ENCODE measurements around the gene CLC.
"Not testable (repeated sequence)": the region's sequence is repeated elsewhere in the genome, so short reads cannot be mapped to it uniquely, and the experiment has no call there.

Gene CLC

DNA sequence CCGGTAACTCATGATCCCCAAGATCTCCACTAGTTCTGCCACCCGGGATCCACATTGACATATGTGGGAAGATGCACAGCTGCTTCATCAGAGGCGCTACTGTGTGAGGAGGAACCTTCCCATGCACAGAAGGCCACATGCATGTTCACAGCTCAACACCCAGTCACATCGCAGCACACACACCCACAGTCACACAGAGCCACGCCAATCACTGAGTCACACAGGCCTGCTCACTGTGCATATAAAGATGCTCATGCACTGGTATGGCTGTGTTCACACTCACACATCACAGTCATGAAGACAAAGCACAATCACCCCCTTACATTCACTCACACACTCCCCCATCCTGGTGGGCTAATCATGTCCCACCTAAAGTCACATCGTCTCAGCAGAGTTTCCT lies 9.8 kb downstream of the CLC start:
- DNase-seq (ENCODE audit: low spot score) = no peak

DNA sequence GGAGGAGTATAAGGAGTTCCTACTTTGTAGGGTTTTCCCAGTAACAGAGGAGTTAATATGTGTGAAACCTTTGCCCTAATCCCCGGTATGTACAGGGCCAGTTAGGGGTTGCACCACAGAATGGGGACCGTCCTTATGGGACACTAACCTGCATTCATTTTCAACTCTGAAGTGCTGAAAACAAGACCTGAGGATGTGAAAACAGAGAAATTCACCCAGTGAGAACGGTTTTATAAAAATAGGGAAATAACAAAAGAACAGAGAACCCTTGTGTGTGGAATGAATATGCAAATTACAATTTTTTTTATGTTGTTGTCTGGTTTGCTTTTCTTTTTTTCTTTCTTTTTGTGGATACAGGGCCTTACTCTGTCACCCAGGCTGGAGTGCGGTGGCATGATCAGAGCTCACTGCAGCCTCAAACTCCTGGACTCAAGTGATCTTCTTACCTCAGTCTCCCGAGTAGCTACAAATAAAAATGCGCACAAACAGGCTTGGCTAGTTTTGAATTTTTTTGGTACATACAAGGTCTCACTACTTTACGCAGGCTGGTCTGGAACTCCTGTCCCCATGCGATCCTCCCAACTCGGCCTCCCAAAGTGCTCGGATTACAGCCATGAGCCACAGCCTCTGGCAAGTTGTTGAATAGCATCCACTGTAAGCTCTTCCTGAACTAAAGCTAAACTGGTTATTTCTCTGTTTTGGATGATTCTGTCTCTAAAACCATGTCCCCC lies 10.6 kb downstream of the CLC start:
- no peak for DNase-seq (ENCODE audit: low spot score)

GRCh38 chr19:39725995-39726394 lies 11.8 kb downstream of the CLC start:
- no peak for DNase-seq (ENCODE audit: low spot score)

GRCh38 chr19:39720144-39720543 lies 17.7 kb downstream of the CLC start:
- not testable (repeated sequence) for DNase-seq (ENCODE audit: low spot score)

- no peak for DNase-seq (ENCODE audit: low spot score)
Measured at GRCh38 chr19:39710333-39710890, 27.4 kb downstream of the CLC start.

DNA sequence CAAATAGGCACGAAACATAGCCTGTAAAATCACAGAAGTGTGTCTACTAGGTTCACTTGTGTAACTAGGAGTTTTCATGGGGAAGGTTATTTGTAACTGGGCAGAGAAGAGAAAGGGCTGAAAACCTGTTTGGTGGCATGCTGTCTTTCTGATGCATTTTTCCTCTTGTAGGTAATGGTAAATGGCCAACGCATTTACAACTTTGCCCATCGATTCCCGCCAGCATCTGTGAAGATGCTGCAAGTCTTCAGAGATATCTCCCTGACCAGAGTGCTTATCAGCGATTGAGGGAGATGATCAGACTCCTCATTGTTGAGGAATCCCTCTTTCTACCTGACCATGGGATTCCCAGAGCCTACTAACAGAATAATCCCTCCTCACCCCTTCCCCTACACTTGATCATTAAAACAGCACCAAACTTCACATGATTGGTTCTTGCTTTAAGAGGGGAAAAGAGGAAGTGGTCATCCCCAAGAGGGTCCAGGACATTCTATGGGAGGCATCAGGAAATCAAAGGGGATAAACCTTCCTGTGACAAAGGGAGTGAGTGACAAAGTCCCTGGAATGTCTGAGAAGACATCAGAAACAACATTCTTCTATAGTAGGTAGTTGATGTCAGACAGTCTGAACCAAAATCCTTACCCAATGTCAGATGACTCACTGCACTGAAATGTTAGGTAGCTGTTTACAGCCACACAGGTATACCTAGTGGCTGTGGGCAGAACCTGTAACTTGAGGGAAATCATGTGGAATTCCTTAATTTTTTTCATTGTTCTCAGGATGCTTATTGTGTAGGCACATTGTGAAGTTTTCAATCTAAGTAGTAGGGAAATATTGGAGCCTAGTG lies 28.6 kb downstream of the CLC start:
- peak; percentile 73 for DNase-seq (ENCODE audit: low spot score)

DNA sequence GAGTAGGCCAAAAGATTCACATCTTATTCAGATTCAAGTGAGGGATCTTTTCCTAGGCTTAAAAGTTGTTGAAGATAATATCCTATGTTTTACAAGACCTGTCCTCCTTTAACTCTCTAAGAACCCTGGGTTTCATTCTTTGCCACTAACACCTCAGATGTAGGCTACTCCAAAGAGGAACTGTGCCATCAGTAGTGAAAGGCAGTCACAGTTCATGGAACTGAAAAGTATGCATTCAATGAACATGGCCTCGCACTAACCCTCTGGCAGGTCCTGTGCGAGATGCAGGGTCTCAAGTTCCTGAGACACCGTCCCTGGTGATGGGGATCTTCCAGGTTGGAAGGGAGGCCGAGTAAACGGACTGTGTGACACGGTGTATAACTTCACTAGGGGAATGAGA lies 29.2 kb downstream of the CLC start:
- DNase-seq (ENCODE audit: low spot score) = no peak

DNA sequence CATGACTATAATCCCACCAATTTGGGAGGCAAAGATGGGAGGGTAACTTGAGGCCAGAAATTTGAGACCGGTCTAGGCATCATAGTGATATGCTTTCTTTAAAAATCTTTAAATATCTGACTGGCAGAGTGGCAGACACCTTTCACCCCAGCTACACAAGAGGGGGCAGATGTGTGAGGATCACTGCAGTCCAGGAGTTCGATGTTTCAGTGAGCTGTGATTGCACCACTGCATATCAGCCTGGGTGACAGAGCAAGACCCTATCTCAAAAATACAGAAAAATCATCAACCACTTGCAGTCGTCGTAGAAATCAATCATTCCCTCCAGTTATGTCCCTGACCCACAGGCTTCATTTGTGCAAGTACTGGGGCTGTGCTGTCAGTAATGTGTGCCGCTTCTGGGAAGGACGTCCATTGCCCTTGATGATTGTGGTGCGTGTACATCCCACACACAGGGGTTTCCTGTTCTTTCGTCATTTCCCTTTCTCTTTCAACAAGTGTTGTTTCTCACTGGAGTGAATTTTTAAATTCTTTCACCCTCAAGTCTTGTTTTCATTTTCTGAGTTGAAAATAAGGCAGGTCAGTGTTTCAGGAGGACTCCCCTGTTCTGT lies 32.1 kb downstream of the CLC start:
- no peak for DNase-seq (ENCODE audit: low spot score)

DNA sequence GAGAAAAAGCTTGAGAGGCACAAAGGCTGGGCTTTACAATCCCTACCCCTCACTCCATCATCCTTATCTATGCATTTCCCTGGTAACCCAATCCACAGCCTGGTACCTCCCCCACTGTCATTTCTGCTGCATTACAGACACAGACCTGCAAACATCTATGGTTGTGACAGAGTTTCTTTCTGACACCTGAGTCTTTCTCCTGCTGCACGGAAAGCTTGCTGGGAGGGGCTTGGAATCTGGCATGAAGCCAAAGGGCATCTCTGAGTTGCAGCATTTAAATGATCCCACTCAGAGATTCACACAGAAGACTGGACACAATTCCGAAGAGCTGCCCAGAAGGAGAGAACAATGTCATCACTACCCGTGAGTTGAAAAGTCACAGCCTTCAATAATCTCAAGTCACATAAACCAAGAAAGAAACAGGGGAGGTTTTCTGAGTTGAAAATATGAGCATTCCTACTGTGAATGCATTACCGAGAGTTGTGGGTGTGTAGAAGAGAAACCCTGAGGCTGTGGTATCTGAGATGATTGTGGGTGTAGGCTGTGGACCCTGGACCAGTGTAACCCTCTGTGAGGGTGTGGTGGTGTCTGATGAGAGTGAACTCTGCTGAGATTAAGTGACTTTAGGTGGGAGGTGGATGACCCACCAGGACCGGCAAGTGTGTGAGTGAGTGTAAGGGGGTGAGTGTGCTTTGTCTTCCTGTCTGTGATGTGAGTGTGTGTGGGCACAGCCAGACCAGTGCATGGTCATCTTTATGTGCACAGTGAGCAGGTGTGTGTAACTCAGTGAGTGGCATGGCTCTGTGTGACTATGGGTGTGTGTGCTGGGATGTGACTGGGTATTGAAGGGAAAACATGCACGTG lies 33.4 kb downstream of the CLC start, which contains the start of gene LGALS14:
LGALS14 (plus strand) TSS at position 301 of the 864 bp plus-strand sequence; CDS start at position 349, 48 bp downstream.
- DNase-seq (ENCODE audit: low spot score) = no peak

DNA sequence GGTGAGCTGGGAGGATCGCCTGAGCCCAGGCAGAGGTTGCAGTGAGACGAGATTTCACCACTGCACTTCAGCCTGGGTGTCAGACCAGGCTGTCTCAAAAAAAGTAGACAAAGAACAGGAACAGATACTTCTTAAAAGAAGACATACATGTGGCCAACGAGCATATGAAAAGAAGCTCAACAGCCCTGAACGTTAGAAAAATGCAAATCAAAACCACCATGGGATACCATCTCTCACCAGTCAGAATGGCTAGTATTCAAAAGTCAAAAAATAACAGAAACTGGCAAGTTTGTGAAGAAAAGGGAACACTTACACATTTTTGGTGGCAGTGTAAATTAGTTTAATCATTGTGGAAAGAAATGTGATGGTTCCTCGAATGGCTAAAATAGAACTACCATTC lies 36.5 kb downstream of the CLC start:
- DNase-seq (ENCODE audit: low spot score) = no peak

GRCh38 chr19:39698535-39698934 lies 39.3 kb downstream of the CLC start:
- no peak for DNase-seq (ENCODE audit: low spot score)

GRCh38 chr19:39696387-39696786 lies 41.4 kb downstream of the CLC start:
- peak; percentile 27 for DNase-seq (ENCODE audit: low spot score)

DNA sequence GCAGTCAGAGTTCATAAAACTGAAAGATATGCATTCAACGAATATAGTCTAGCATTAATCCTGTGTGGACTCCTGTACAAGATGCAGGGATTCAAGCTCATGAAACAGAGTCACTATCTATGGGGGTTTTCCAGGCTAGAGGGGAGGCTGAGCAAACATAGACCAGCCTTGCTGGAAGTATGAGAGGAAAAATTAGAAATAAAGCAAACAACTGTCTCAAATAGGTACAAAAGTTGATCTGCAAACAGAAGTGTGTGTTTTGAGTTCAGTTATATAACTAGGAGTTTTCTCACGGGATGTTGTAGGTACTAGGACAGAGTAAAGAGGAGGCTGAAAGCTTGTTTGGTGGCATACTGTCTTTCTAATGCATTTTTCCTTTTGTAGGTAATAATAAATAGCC lies 42.1 kb downstream of the CLC start:
- no peak for DNase-seq (ENCODE audit: low spot score)

GRCh38 chr19:39692822-39693221 lies 45.0 kb downstream of the CLC start:
- no peak for DNase-seq (ENCODE audit: low spot score)

DNA sequence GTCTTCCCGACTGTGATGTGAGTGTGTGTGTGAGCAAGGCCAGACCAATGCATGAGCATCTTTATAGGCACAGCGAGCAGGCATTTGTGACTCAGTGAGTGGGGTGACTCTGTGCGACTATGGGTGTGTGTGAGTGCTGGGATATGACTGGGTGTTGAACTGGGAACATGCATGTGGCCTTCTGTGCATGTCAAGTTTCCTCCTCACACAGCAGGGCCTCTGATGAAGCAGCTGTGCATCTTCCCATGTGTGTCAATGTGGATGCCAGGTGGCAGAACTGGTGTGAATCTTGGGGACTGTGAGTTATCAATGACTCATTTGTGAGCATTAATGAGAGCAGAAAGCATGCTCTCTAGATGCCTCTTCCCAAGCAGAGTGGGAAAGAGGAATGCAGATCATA lies 45.7 kb downstream of the CLC start:
- peak; percentile 55 for DNase-seq (ENCODE audit: low spot score)

GRCh38 chr19:39688637-39689036 lies 49.2 kb downstream of the CLC start:
- not testable (repeated sequence) for DNase-seq (ENCODE audit: low spot score)

- DNase-seq (ENCODE audit: low spot score) = no peak
Measured at GRCh38 chr19:39686739-39687138, 51.1 kb downstream of the CLC start.

- DNase-seq (ENCODE audit: low spot score) = no peak
Measured at GRCh38 chr19:39684267-39684666, 53.6 kb downstream of the CLC start.

- DNase-seq (ENCODE audit: low spot score) = no peak
Measured at GRCh38 chr19:39681416-39681815, 56.4 kb downstream of the CLC start.

Data from kidney tubule cell (primary cell).